HEK293 (cell line): ENCODE results near the gene PACS1.

Experiments
- CTCF ChIA-PET: fragments of 350-600 bp; formaldehyde crosslinking; extraction: SDS; loops from one replicate; lab custom pipeline; 2021; ENCODE audit warnings: antibody characterized with exemption; lab: Yijun Ruan, JAX
- POLR2A ChIA-PET: fragments of 300-600 bp; formaldehyde crosslinking; extraction: SDS; loops from one replicate; lab custom pipeline; 2020; ENCODE audit warnings: antibody characterized with exemption, inconsistent platforms; lab: Yijun Ruan, JAX
- H3K27ac ChIP-seq: fragments of 200-500 bp; sonication (Bioruptor generic); 2 replicates; pipeline ENCODE4 v1.5.1; 2014; ENCODE audit warnings: low read depth, low read length, control low read depth, inconsistent platforms; ENCODE audit errors: extremely low read depth
- H3K36me3 ChIP-seq, 2 experiments: fragments of 200-500 bp in 1 of 2; sonication (Bioruptor generic) in 1 of 2; 1 replicate in 1 of 2; 2 replicates in 1 of 2; pipeline ENCODE4 v1.5.1; 2014 to 2017; ENCODE audit warnings: inconsistent platforms in 2 of 2, low read length in 2 of 2; ENCODE audit not compliant: control insufficient read depth in 2 of 2, insufficient read depth in 1 of 2
- H3K4me1 ChIP-seq: fragments of 200-500 bp; sonication (Bioruptor generic); 2 replicates; pipeline ENCODE4 v1.5.1; 2014; ENCODE audit warnings: mild to moderate bottlenecking, low read length, inconsistent platforms; ENCODE audit not compliant: control insufficient read depth, insufficient read depth
- H3K4me3 ChIP-seq: 2 replicates; pipeline ENCODE4 v1.5.1; 2011; ENCODE audit warnings: low read depth, mild to moderate bottlenecking, control low read depth, low read length, moderate library complexity
- H3K9me3 ChIP-seq: fragments of 200-500 bp; sonication (Bioruptor generic); 2 replicates; pipeline ENCODE4 v1.5.1; 2014; ENCODE audit warnings: low read depth, low read length, inconsistent platforms; ENCODE audit not compliant: control insufficient read depth, insufficient read depth
- OVOL3 ChIP-seq: fragments of 450-650 bp; formaldehyde crosslinking; IDR thresholded peaks from 2 replicates; pipeline ENCODE4 v1.5.1; 2016; ENCODE audit warnings: missing biosample characterization, missing genetic modification characterization
- PRDM4 ChIP-seq: fragments of 450-650 bp; formaldehyde crosslinking; IDR thresholded peaks from 2 replicates; pipeline ENCODE4 v1.5.1; 2017; ENCODE audit warnings: missing biosample characterization, missing genetic modification characterization
- SCRT1 ChIP-seq: fragments of 450-650 bp; formaldehyde crosslinking; IDR thresholded peaks from 2 replicates; pipeline ENCODE4 v1.5.1; 2016; ENCODE audit warnings: missing biosample characterization, missing genetic modification characterization, borderline replicate concordance
- SP2 ChIP-seq: fragments of 450-650 bp; formaldehyde crosslinking; IDR thresholded peaks from 2 replicates; pipeline ENCODE4 v1.5.1; 2016; ENCODE audit warnings: missing biosample characterization, missing genetic modification characterization
- SP7 ChIP-seq: fragments of 450-650 bp; formaldehyde crosslinking; IDR thresholded peaks from 2 replicates; pipeline ENCODE4 v1.5.1; 2016; ENCODE audit warnings: missing biosample characterization, missing genetic modification characterization
- ZEB2 ChIP-seq: fragments of 450-650 bp; formaldehyde crosslinking; IDR thresholded peaks from 2 replicates; pipeline ENCODE4 v1.5.1; 2016; ENCODE audit warnings: missing biosample characterization, missing genetic modification characterization
- ZFP69B ChIP-seq: fragments of 450-650 bp; formaldehyde crosslinking; IDR thresholded peaks from 2 replicates; pipeline ENCODE4 v1.5.1; 2016; ENCODE audit warnings: missing biosample characterization, missing genetic modification characterization
- ZNF114 ChIP-seq: fragments of 450-650 bp; formaldehyde crosslinking; IDR thresholded peaks from 2 replicates; pipeline ENCODE4 v1.5.0; 2017; ENCODE audit warnings: missing biosample characterization, missing genetic modification characterization
- ZNF211 ChIP-seq: fragments of 450-650 bp; formaldehyde crosslinking; IDR thresholded peaks from 2 replicates; pipeline ENCODE4 v1.5.1; 2016; ENCODE audit warnings: low read depth, missing biosample characterization, missing genetic modification characterization
- ZNF24 ChIP-seq: fragments of 450-650 bp; formaldehyde crosslinking; IDR thresholded peaks from 2 replicates; pipeline ENCODE4 v1.5.1; 2016; ENCODE audit warnings: missing biosample characterization, missing genetic modification characterization
- ZNF274 ChIP-seq, 2 experiments: fragments of 200-500 bp in 1 of 2; fragments of 450-650 bp in 1 of 2; sonication (Bioruptor generic) in 1 of 2; formaldehyde crosslinking in 1 of 2; IDR thresholded peaks; 2 replicates each; pipeline versions ENCODE4 v1.5.1 to v1.6.1; 2014 to 2016; ENCODE audit warnings: borderline replicate concordance in 1 of 2, inconsistent platforms in 1 of 2, low read length in 1 of 2, missing biosample characterization in 1 of 2, missing genetic modification characterization in 1 of 2
- ZNF350 ChIP-seq: fragments of 450-650 bp; formaldehyde crosslinking; IDR thresholded peaks from 2 replicates; pipeline ENCODE4 v1.5.0; 2017; ENCODE audit warnings: missing biosample characterization, mild to moderate bottlenecking, missing genetic modification characterization
- ZNF433 ChIP-seq: fragments of 450-650 bp; formaldehyde crosslinking; IDR thresholded peaks from 2 replicates; pipeline ENCODE4 v1.5.1; 2016; ENCODE audit warnings: missing biosample characterization, missing genetic modification characterization, low read depth
- ZNF623 ChIP-seq: fragments of 450-650 bp; formaldehyde crosslinking; IDR thresholded peaks from 2 replicates; pipeline ENCODE4 v1.5.1; 2016; ENCODE audit warnings: missing biosample characterization, missing genetic modification characterization
- ZNF626 ChIP-seq: fragments of 450-650 bp; sonication (Bioruptor Pico); formaldehyde crosslinking; IDR thresholded peaks from 2 replicates; pipeline ENCODE4 v1.5.1; 2018; ENCODE audit warnings: missing biosample characterization, missing genetic modification characterization, inconsistent platforms
- ZNF777 ChIP-seq: fragments of 450-650 bp; formaldehyde crosslinking; IDR thresholded peaks from 2 replicates; pipeline ENCODE4 v1.5.1; 2017; ENCODE audit warnings: missing biosample characterization, missing genetic modification characterization, borderline replicate concordance
- ZNF843 ChIP-seq: fragments of 450-650 bp; formaldehyde crosslinking; IDR thresholded peaks from 2 replicates; pipeline ENCODE4 v1.5.1; 2016; ENCODE audit warnings: missing biosample characterization, missing genetic modification characterization
- ZSCAN4 ChIP-seq: fragments of 450-650 bp; formaldehyde crosslinking; IDR thresholded peaks from 2 replicates; pipeline ENCODE4 v1.5.1; 2017; ENCODE audit warnings: missing biosample characterization, missing genetic modification characterization
- ZSCAN5A ChIP-seq: fragments of 450-650 bp; formaldehyde crosslinking; IDR thresholded peaks from 2 replicates; pipeline ENCODE4 v1.5.1; 2016; ENCODE audit warnings: missing biosample characterization, missing genetic modification characterization
- ZXDB ChIP-seq: fragments of 450-650 bp; formaldehyde crosslinking; IDR thresholded peaks from 2 replicates; pipeline ENCODE4 v1.5.1; 2016; ENCODE audit warnings: missing biosample characterization, missing genetic modification characterization
- TF ChIP-seq, protein P1 (sequence below): fragments of 450-650 bp; formaldehyde crosslinking; IDR thresholded peaks from 2 replicates; pipeline ENCODE4; 2016; ENCODE audit warnings: missing biosample characterization, missing genetic modification characterization
- TF ChIP-seq, protein P2 (sequence below): fragments of 450-650 bp; formaldehyde crosslinking; IDR thresholded peaks from 2 replicates; pipeline ENCODE4 v1.5.1; 2016; ENCODE audit warnings: missing biosample characterization, missing genetic modification characterization

Gene PACS1

GRCh38 chr11:66259225-66259624 is 189.2 kb downstream of the PACS1 start:
- Histone ChIP-seq H3K36me3 (peaks cover 3 to 52% of the 10 kb centered on the region in 2 experiments; a peak in 1 of 3 replicates), H3K9me3 (no peaks in the 10 kb centered on the region), H3K27ac (no peak overlapping the region), H3K4me1 (no peaks in the 10 kb centered on the region), H3K4me3 (no peak overlapping the region)
- TF ChIP-seq ZNF623 (tag by site-specific recombination): peak; percentile 99
- no peak for TF ChIP-seq ZNF843
- ChIA-PET POLR2A (interaction anchor here (0.6 to 1.1 kb wide), 2 partner anchors 9 to 459 kb away, joined by 3 to 8 read pairs; partner anchors contain the start of gene RAB1B), CTCF (interaction anchor here (0.6 to 1.4 kb wide), 8 partner anchors 11 to 835 kb away, joined by 3 to 6 read pairs (median 4); partner anchors contain the start of genes B4GAT1 and YIF1A)

DNA sequence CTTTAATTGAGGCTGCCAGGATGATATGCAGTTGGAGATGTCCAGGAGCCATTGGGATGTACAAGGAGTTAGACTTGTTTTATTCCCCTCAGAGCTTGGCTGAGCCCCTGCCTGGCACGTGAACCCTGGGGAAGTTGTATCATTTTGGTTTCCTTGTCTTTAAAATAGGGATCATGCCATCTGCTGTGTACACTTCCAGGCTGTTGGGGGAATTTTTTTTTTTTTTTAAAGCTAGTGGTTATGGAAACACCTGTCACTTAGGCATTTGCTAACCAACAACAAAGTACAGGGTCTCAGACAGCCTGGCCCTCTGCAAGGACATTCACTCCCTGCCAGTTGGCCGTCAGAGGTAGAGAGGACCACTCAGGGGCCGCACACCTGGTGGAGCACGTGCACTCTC is 189.9 kb downstream of the PACS1 start:
- POLR2A ChIA-PET: interaction anchor here (1.1 kb wide), 1 partner anchor 8 kb away, joined by 8 read pairs; the partner anchor contains the start of gene RAB1B

DNA sequence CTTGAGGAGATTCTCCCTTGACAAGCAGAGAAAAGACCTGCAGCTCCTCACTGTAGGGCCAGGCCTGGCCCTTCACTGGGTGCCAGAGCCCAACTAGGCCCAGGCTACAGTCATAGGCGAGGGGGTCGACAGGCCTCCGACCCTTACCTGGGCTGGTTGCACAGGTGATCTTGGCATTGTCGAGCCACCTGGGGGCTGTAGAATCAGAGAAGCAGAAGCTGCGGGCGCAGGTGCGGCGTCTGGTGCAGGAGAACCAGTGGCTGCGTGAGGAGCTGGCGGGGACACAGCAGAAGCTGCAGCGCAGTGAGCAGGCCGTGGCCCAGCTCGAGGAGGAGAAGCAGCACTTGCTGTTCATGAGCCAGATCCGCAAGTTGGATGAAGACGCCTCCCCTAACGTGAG is 191.5 kb downstream of the PACS1 start:
- H3K27ac ChIP-seq: no peak overlapping the region
- no peaks in the 10 kb centered on the region for H3K4me1 ChIP-seq
- ChIA-PET POLR2A (no interaction called here), CTCF (interaction anchor here (0.9 to 2.5 kb wide), 3 partner anchors 20 to 50 kb away, joined by 4 to 15 read pairs (median 4); no protein-coding TSS in a partner anchor)
- H3K36me3 ChIP-seq: peaks cover 3 to 75% of the 10 kb centered on the region in 2 experiments; a peak in 1 of 3 replicates
- no peaks in the 10 kb centered on the region for H3K9me3 ChIP-seq
- no peak overlapping the region for H3K4me3 ChIP-seq
- TF ChIP-seq SP2 (tag by site-specific recombination) (no peak), ZSCAN4 (no peak), OVOL3 (tag by site-specific recombination) (no peak), ZNF274 (IDR thresholded peaks at IDR 0.05; ENCODE audit: low read length) (no peak), ZNF274 (tag by site-specific recombination; IDR thresholded peaks at IDR 0.05; ENCODE audit: borderline replicate concordance) (no peak), SCRT1 (tag by site-specific recombination) (no peak), ZNF24 (tag by site-specific recombination) (no peak), ZSCAN5A (tag by site-specific recombination) (no peak), ZNF626 (tag by site-specific recombination) (no peak), ZNF350 (tag by site-specific recombination) (no peak)
- TF ChIP-seq, protein P1, sequence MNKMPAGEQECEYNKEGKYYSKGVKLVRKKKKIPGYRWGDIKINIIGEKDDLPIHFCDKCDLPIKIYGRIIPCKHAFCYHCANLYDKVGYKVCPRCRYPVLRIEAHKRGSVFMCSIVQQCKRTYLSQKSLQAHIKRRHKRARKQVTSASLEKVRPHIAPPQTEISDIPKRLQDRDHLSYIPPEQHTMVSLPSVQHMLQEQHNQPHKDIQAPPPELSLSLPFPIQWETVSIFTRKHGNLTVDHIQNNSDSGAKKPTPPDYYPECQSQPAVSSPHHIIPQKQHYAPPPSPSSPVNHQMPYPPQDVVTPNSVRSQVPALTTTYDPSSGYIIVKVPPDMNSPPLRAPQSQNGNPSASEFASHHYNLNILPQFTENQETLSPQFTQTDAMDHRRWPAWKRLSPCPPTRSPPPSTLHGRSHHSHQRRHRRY: no peak
- TF ChIP-seq, protein P2, sequence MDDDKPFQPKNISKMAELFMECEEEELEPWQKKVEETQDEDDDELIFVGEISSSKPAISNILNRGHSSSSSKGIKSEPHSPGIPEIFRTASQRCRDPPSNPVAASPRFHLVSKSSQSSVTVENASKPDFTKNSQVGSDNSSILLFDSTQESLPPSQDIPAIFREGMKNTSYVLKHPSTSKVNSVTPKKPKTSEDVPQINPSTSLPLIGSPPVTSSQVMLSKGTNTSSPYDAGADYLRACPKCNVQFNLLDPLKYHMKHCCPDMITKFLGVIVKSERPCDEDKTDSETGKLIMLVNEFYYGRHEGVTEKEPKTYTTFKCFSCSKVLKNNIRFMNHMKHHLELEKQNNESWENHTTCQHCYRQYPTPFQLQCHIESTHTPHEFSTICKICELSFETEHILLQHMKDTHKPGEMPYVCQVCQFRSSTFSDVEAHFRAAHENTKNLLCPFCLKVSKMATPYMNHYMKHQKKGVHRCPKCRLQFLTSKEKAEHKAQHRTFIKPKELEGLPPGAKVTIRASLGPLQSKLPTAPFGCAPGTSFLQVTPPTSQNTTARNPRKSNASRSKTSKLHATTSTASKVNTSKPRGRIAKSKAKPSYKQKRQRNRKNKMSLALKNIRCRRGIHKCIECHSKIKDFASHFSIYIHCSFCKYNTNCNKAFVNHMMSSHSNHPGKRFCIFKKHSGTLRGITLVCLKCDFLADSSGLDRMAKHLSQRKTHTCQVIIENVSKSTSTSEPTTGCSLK (tag by site-specific recombination): no peak

More for the DNA sequence above, 189.9 kb downstream of the PACS1 start:
- Histone ChIP-seq H3K36me3 (peaks cover 3 to 59% of the 10 kb centered on the region in 2 experiments; a peak in 1 of 3 replicates), H3K4me3 (no peak overlapping the region), H3K4me1 (no peaks in the 10 kb centered on the region), H3K9me3 (no peaks in the 10 kb centered on the region), H3K27ac (no peak overlapping the region)
- CTCF ChIA-PET: interaction anchor here (0.6 to 1.3 kb wide), 4 partner anchors 14 to 834 kb away, joined by 3 to 6 read pairs (median 4); no protein-coding TSS in a partner anchor
- TF ChIP-seq ZNF433: no peak
- no peak for TF ChIP-seq ZXDB (tag by site-specific recombination)
- TF ChIP-seq ZFP69B (tag by site-specific recombination): no peak
- TF ChIP-seq ZNF211 (tag by site-specific recombination): no peak
- no peak for TF ChIP-seq ZNF843
- no peak for TF ChIP-seq ZEB2 (tag by site-specific recombination)
- TF ChIP-seq ZNF777 (tag by site-specific recombination): no peak
- TF ChIP-seq SP7 (tag by site-specific recombination): no peak
- no peak for TF ChIP-seq ZNF114 (tag by site-specific recombination)
- TF ChIP-seq PRDM4 (tag by site-specific recombination): no peak
